PC-9 (cell line): ENCODE data around the gene CELF2.

Experiments
- CTCF ChIP-seq: fragments of 200-600 bp; sonication (generic); conservative IDR thresholded peaks from 2 replicates; pipeline ENCODE4 v1.6.1; 2017; ENCODE audit warnings: mixed run types, antibody characterized with exemption, mild to moderate bottlenecking, moderate library complexity
- EZH2 ChIP-seq: fragments of 200-600 bp; sonication (generic); IDR thresholded peaks from 2 replicates; pipeline ENCODE4 v1.8.0; 2017; ENCODE audit warnings: antibody characterized with exemption, low read depth

- TF ChIP-seq EZH2 (no peak), CTCF (no peak)
Measured at GRCh38 chr10:11249808-11250195, 232.1 kb downstream of the CELF2 start.
